ENCODE results near the gene FOXP2. TPM values are rescaled to one million over a fixed set of nuclear protein-coding genes. Genes with fewer than 3 reads are reported as not detected.
"Not testable (repeated sequence)": the region's sequence is repeated elsewhere in the genome, so short reads cannot be mapped to it uniquely, and the experiment has no call there.

The FOXP2 gene
- total RNA-seq, 4 donors from 2014 or later: 5.6 to 22.1 (median 6.7) TPM

DNA sequence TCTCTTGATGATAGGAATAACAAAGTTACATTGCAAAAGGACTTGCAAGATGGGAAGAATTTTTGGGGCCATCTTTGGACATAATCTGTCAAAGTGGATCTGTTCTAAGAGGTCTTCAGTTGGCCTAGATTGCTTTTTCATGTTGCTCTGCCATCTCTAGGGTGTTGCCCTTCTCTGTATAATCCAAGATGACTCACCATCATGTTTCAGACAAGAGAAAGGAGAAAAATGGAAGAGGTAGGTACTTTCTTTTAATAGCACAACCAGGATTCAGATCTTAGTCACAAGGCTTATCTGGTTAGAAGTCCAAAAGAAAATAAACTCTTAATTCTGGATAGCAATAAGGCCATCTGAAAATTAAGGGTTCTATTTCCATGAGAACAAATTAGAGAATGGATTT is 38.7 kb upstream of the FOXP2 start:
- no peaks in the 10 kb centered on the region for H3K4me1 ChIP-seq
- TF ChIP-seq, protein P1, sequence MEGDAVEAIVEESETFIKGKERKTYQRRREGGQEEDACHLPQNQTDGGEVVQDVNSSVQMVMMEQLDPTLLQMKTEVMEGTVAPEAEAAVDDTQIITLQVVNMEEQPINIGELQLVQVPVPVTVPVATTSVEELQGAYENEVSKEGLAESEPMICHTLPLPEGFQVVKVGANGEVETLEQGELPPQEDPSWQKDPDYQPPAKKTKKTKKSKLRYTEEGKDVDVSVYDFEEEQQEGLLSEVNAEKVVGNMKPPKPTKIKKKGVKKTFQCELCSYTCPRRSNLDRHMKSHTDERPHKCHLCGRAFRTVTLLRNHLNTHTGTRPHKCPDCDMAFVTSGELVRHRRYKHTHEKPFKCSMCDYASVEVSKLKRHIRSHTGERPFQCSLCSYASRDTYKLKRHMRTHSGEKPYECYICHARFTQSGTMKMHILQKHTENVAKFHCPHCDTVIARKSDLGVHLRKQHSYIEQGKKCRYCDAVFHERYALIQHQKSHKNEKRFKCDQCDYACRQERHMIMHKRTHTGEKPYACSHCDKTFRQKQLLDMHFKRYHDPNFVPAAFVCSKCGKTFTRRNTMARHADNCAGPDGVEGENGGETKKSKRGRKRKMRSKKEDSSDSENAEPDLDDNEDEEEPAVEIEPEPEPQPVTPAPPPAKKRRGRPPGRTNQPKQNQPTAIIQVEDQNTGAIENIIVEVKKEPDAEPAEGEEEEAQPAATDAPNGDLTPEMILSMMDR (IDR thresholded peaks at IDR 0.05): no peak
- no peaks in the 10 kb centered on the region for H3K27me3 ChIP-seq
- intact Hi-C loops (cut with DNase I): no loop called here
- no peak for DNase-seq
- no peak overlapping the region for H3K27ac ChIP-seq
- H3K9me3 ChIP-seq: no peaks in the 10 kb centered on the region
- H3K4me3 ChIP-seq: no peak overlapping the region
- H3K36me3 ChIP-seq: no peaks in the 10 kb centered on the region

DNA sequence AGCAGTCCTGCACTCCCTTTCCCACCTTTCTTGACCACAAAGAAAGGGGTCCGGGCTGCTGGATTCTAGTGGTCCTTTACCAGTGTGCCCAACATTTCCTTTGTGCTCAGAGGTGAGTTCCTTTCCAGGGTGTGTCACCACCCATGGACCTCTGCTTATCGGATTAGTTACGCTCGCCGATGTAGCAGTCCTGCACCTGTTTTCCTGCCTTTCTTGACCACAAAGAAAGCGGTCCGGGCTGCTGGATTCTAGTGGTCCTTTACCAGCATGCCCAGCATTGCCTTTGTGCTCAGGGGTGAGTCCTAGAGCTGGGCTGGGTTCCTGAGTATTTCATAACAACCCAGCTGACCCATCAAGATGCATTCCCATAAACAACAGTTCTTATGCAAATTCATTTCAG is 30.7 kb upstream of the FOXP2 start:
- H3K36me3 ChIP-seq; intact Hi-C loops (cut with DNase I); DNase-seq; H3K9me3 ChIP-seq; H3K27ac ChIP-seq; H3K4me3 ChIP-seq; H3K4me1 ChIP-seq; H3K27me3 ChIP-seq: not testable (repeated sequence)
- 83 to 84% methylated on average over 7 of the region's 7 CpGs for WGBS, 2 donors

DNA sequence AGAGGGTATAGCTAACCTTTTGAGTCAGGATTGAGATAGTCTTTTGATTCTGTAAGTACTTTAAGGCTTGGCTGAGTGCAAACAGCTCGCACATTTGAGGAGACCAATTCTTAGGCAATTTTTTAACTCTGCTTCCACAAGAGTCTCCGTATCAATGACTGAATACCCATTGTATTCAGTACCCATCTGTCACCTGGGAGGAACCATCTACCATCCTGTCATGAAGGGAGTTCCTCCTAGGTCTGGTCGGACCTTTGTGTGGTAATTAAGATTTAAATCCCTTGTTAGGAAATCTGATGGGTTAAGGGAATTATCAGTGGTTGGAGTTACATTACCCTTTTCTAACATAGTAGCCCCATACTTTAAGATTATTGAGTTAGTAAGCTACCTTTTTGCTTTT is 30.3 kb upstream of the FOXP2 start:
- H3K27ac ChIP-seq; H3K4me3 ChIP-seq; intact Hi-C loops (cut with DNase I); H3K4me1 ChIP-seq; H3K9me3 ChIP-seq; H3K27me3 ChIP-seq; DNase-seq; H3K36me3 ChIP-seq: not testable (repeated sequence)
- WGBS, 2 donors: 84 to 91% methylated on average over 3 of the region's 3 CpGs

DNA sequence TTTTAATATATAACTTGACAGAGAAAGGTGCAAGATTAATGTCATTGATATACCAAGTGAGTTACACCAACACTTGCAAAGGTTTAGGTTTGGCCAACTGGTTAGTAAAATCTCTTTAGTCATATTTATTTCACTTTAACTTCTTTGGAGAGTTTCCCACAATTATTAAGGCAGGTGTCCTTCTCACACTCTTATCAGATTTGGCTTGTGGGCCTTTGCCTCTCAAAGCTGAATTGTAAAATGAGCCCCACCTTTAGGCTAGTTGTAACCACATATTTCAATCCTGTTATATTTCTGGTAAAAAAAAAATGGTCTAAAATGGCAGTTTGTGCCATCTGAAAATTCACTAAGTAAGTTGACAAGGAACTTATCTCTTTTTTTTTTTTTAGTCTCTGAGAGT is 26.6 kb upstream of the FOXP2 start:
- no peaks in the 10 kb centered on the region for H3K9me3 ChIP-seq
- no peaks in the 10 kb centered on the region for H3K27me3 ChIP-seq
- no peaks in the 10 kb centered on the region for H3K36me3 ChIP-seq
- TF ChIP-seq, protein P1 (IDR thresholded peaks at IDR 0.05): no peak
- no peak for TF ChIP-seq POLR2A (IDR thresholded peaks at IDR 0.05)
- intact Hi-C loops (cut with DNase I): no loop called here
- no peak for DNase-seq
- H3K4me3 ChIP-seq: no peak overlapping the region
- H3K27ac ChIP-seq: no peak overlapping the region
- H3K4me1 ChIP-seq: no peaks in the 10 kb centered on the region

DNA sequence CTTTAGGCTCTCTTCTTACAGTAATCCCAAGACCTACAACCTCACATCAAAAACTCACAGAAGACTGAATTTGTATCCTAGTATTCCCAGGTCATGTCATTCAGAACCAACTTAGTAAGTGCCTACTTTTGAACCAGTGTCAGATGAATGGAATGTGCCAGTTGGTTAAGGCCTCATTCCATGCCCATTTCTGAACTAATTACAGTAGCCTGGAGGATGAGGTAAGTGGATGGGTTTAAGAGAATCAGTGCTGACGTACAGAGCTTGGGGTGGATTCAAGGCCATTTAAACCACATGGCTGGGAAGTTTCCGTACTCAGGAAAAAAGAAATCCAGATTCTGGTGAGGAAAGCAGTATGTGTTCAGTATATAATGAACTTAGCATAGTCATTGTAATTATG is 21.9 kb upstream of the FOXP2 start:
- Histone ChIP-seq H3K36me3 (no peaks in the 10 kb centered on the region), H3K4me1 (no peaks in the 10 kb centered on the region), H3K27ac (no peak overlapping the region), H3K4me3 (no peak overlapping the region), H3K27me3 (no peaks in the 10 kb centered on the region), H3K9me3 (no peaks in the 10 kb centered on the region)
- WGBS, 2 donors: 74 to 87% methylated on average over 2 of the region's 2 CpGs
- DNase-seq: no peak
- no peak for TF ChIP-seq POLR2A (IDR thresholded peaks at IDR 0.05)
- TF ChIP-seq, protein P1 (IDR thresholded peaks at IDR 0.05): no peak
- intact Hi-C loops (cut with DNase I): no loop called here

DNA sequence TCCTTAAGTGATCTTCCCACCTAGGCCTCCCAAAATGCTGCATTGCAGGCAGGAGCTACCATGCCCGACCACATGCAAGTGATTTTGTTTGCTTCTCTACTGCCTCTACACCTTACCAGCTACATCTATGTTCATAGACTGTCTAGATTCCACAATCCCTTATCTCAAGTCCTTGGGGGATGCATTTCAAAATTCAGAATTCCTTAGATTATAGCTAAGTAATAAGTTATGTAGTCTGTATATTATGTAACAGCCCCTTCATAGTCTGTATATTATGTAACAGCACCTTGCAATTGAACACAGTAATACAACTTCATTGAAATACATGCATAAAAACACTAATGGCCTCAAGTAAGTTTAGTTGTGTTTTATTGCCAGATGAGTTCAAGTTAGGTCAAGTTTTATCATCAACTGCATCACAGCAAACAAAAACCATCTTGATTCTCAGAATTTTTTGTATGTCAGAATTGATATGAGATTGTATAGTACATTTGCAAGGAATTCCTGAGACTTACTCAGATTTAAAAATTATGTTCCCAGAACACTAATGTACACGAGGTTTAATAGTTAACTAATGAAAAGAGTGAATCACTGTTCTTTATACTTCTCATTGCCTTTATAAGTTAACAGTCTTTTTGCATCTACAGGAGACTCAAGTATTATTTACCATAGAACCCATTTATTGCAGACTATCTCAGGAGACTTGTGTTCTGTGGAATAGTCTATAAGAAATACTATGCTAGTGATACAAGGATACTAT is 11.6 kb upstream of the FOXP2 start:
- 58 to 69% methylated on average over 2 of the region's 2 CpGs for WGBS, 2 donors
- Histone ChIP-seq H3K9me3 (no peaks in the 10 kb centered on the region), H3K4me3 (no peak overlapping the region), H3K4me1 (no peaks in the 10 kb centered on the region), H3K27ac (no peak overlapping the region), H3K36me3 (no peaks in the 10 kb centered on the region), H3K27me3 (no peaks in the 10 kb centered on the region)
- intact Hi-C loops (cut with DNase I): no loop called here
- TF ChIP-seq, protein P1 (IDR thresholded peaks at IDR 0.05): no peak
- TF ChIP-seq POLR2A (IDR thresholded peaks at IDR 0.05): no peak
- no peak for DNase-seq
